ENCODE data around the gene CTBP1.
A peak's percentile ranks its signal among the peaks of the same experiment; 100 is the strongest.

The CTBP1 gene

GRCh38 chr4:1208266-1208961 lies 40.5 kb downstream of the CTBP1 start:
- DNase-seq: no peak

- no peak for DNase-seq
Observed at GRCh38 chr4:1207603-1208265, 41.2 kb downstream of the CTBP1 start.

- DNase-seq: no peak
Observed at GRCh38 chr4:1207157-1207470, 41.8 kb downstream of the CTBP1 start.

GRCh38 chr4:1206299-1207156 lies 42.4 kb downstream of the CTBP1 start:
- DNase-seq: no peak

- DNase-seq: peak in 1 of 2 donors; percentile 9
Observed at GRCh38 chr4:1205586-1206298, 43.2 kb downstream of the CTBP1 start.

DNA sequence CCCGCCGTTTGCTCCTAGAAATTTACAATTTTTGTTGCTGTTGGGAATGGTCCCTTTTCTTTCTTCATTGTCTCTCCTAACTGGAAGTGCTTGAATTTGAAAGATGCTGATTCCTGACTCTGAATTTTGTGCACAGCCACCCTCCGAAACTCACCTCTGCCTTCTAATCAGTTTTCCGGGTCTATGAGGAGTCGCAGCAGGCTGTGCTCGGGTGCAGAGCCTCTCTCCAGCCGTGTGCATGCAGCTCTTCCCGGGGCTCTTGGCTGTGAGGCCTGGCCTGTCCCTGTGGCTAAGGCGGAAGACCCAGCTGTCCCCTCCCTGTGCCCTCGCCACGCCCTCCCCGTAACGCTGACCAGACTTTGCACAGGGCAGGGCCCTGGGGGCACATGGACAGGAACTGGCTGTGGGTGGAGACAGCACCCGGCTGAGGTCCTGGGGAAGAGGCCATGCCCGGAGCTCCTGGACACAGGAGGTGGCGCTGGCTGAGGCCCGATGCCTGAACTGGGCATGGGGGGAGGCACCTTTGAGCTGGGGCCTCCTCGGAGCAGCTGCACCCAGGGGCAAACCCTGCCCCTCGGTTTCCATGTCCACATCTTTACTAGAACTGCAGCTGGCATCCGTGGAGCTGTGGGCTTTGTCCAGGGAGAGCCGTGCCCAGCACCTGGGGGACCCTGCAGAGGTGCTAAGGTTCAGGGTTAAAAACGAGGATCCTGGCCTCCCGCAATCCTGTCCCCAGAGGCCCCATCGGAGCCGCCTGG lies 43.9 kb downstream of the CTBP1 start:
- DNase-seq: peak in 1 of 2 donors; percentile 7

GRCh38 chr4:1204286-1204827 lies 44.6 kb downstream of the CTBP1 start:
- DNase-seq: peak in 1 of 2 donors; percentile 7

DNA sequence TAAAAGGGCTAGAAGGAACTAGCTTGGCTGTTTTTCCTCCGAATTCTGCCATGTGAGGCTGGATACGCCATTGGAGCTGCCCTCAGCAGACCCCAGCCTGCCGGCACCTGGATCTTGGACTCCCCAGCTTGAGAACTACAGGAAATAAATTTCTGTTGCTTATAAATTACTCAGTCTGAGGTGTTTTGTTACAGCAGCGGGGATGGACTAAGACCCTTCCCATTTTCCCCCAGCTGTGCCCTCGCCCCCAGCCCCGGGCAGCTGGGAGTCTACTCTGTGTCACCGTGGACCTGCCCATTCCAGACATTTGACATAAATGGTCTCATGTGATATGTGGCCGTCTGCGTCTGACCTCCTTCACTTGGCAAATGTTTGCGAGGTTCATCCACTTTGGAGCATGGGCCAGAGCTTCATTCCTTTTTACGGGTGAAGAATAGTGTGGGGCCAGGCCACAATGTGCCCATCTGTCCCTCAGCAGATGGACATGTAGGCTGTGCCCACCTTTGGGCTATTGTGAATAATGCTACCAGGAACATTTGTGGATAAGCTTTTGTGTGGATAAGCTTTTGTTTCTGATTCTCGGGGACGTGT lies 45.8 kb downstream of the CTBP1 start:
- no peak for DNase-seq

DNA sequence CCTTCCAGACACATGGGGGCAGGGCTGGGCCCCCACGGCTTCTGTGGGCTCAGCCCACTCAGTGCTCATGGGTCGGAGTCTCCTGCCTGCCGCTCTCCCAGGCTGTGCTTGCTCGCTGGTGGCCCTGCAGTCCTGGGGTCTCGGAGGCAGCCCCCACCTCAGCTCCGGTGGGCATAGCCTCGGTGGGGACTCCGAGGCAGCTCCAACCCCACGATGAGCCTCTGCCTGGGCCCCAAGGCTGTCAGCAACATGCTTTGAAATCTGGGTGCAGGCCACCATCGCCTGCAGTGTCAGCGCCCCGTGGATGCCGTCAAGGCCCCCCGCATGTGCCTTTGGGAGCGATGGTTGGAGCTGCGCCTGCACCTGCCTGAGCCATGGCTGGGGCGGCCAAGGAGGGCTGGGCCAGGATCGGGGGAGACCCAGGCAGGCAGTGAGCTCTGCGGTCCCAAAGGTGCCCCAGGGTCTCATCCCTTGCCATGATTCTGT lies 46.4 kb downstream of the CTBP1 start:
- DNase-seq: peak in 1 of 2 donors; percentile 8

DNA sequence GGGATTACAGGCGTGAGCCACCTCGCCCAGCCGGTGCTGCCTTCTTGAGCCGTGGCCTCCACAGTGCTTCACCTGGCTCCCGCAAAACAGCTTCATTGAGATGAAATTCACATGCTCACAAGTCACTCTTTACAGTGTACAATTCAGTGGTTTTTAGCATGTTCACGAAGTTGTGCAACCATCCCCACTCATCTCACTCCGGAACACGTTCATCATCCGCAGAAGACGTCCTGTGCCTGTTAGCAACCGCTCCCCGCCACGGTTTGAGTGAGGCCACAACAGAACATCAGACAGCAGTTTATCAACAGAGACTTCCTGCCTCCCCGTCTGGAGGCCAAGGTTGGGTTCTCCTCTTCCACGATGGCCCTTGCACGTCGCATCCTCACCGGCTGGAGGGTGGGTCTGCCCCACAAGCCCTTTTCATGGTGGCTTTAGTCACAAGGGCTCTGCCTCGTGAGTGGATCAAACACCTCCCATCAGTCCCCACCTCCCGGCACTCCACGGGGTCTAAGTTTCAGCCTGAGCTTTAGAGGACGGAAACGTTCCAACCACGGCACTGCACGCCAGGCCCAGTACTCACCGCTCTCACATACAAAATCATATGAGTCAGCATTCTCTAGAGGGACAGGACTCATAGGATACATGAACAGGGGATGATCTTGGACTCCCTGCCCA lies 46.9 kb downstream of the CTBP1 start:
- DNase-seq: peak; percentile 86 to 88

GRCh38 chr4:1200425-1201035 lies 48.4 kb downstream of the CTBP1 start:
- DNase-seq: peak; percentile 12 to 26

DNA sequence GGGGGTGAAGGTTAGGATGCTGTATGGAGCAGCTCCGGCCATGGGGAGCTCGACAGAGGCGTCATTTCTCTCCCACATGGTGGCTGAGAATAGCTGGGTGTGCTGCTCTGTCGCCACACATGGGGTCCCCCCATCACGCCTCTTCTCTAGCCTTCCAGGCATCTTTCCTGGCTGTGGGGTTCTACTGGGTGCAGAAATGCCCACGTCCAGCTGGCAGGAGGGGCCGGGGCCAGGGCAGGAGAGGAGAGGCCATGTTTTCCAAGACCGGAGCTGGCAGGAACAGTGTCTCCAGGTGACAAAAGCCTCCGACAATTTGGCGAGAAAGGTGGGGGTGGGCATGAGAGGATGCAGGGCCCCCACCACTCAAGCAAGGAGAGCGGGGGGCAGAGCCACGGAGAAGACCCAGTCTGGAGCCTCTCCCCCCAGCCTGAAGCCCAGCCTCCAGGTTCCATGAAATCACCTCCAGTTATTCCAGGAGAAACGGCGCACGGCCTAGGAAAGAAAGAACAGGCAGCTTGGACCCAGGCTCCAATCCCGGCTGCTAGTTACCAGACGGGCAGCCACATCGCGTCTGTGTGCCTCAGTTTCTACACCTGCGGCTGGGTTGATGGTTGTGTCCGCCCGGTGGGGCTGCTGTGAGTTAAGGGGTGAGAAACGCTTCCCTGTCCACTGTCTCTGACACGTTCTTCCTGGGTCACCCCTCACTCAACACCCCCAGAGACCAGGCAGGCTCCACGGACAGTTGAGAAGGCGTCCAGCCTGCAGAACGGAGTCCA lies 49.2 kb downstream of the CTBP1 start:
- DNase-seq: peak in 1 of 2 donors; percentile 6

DNA sequence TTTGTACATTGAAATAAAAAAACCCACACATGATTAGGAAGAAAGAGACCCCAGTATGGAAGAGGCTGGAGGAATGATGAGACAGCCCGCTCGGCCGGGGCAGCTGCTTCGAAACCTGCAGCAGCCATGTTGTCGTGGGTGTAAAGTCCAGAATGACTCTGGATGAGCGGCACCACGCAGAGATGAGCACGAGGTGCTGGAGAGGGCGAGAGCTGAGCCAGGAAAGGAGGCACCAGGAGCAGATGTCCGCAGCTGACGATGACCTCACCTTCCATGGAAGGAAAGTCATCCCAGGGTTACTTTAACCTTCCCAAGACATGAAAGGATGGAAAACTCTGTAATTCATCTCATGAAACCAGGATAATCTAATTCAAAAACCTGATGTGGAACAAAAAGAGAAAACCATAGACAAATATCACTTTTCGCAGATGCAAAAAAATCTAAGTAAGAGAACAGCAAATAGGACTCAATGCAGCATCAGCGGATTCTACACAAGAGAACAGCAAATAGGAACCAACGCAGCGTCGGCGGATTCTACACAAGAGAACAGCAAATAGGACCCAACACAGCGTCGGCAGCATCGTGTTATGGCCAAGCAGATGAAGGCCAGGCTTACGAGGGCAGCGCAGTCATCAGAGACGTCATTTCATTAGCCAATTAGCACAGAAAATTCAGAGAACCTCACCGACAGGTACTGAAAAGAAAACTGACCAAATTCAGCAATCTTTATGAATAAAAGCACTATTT lies 50.7 kb downstream of the CTBP1 start:
- no peak for DNase-seq

DNA sequence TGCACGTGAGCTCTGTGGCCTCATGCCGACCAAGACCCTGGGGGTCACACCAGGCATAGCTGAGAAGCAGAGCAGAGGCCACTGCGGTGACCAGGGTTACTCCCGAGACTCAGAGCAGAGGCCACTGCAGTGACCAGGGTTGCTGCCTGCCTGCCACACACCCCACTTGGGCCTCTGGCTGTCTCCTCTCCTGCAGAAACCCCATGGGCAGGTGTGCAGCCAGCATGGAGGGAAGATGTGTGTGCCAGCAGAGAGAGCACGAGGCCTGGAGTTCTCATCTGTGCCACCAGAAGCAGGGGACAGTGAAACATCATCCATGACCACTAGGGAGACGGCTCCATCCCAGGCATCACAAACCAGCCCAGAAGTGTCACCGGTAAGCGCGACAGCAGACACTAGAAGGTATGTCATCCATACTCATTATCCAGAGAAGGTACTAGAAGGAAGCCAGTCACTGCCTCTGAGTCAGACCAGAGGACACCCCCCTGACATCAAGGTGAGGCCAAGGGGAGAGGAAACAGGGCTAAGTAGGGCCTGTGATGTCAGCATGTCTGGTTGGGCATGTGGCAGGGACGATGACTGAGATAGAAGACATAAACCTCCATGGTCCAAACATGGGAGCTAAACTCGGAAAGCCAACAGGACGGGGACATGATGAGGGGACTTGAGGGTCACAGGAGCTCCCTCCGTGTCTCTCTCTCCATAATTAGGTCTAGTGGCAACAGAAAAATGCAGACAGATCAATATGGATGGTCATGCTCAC lies 52.3 kb downstream of the CTBP1 start:
- no peak for DNase-seq

DNA sequence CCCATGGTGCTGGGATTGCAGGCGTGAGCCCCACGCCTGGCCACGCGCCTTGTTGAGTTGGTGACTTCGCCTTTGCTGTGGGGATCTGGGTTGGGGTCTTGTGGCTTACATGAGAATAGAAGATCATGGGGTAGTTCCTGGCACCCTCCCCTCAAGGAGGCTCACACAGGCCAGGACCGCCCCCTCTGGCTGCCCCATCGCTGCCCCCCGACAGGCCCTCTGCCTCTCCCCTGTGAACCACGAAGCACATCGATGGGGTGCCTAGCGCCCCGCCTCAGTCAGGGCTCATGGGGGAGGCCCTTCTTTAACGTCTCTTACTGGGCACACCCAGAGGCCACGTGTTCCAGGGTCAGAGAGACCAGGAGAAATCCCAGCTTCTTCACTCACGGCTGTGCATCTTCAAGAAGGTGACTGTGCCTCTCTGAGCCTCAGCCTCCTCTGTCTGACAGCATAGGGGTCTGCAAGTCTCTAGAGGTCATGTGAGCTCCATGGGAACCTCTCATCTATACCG lies 53.0 kb downstream of the CTBP1 start:
- no peak for DNase-seq

DNA sequence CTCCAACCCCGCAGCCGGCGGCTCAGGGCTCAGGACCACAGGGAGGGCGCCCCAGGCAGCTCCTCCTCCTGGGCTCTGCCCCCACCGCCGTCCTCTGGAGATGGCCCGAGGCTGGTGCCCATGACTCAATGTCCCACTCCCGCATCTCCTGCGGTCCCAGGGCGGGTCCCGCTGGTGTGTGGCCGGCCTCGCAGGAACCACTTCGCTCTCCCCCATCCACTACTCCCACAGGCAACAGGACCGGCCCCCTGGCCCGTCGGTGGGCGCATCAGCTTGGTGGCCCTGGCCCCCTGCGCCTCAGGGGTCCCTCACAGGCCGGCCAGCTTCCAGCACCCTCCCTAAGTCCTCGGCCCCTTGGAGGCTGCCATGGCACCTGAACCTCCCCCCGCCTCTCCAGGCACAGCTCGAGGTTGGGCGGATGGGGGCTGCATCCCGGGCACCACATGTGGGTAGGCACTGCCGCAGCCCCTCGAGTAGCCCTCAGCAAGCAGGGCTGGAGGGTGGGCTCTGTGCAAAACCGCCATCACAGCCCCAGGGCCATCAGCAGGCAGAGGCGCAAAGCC lies 53.7 kb downstream of the CTBP1 start:
- DNase-seq: no peak
